GM06990 (cell line): ENCODE data around the gene PTPRU.

ENCODE experiments used
- DNase-seq: peaks from one replicate; pipeline ENCODE4 v3.0.0-alpha.2; 2011; ENCODE audit not compliant: insufficient read length; ENCODE audit errors: extremely low read depth
- H3K27me3 ChIP-seq: replicated peaks from 2 replicates; pipeline ENCODE4 v1.6.0; 2011; ENCODE audit warnings: low read length; ENCODE audit not compliant: control insufficient read depth, insufficient read depth
- H3K36me3 ChIP-seq: 2 replicates; pipeline ENCODE4 v1.5.1; 2011; ENCODE audit warnings: low read length; ENCODE audit not compliant: control insufficient read depth, insufficient read depth
- H3K4me3 ChIP-seq: replicated peaks from 2 replicates; pipeline ENCODE4 v1.5.1; 2011; ENCODE audit warnings: low read depth, mild to moderate bottlenecking, control low read depth, low read length
- TF ChIP-seq, protein P1 (sequence below): IDR thresholded peaks from 2 replicates; pipeline ENCODE4 v1.5.1; 2011; ENCODE audit warnings: low read length, control low read depth, mild to moderate bottlenecking, inconsistent platforms; ENCODE audit not compliant: insufficient read depth, poor library complexity, severe bottlenecking

The PTPRU gene

DNA sequence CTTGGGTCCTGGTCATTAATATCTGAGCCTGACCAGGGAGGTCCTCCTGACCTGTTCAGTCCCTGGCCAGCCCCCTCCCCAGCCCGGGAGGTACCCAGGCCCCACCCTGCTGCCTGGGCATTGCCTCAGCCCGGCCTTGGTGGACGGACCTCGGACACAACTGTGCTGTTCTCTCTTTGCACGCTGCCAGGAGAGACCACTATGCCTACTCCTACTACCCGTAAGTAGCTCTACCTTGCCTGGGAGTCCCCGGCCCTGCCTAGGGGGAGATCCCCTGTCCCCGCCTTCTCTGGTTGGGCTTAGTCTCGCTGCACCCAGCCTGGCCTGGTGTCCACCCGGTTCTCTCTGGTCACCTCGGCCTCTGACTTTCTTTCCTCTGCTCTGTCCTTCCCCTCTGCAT, 53.2 kb downstream of the PTPRU start:
- Histone ChIP-seq H3K27me3 (peaks cover 1% of the 10 kb centered on the region; the same call in 1 of the 2 replicates), H3K4me3 (no peak overlapping the region), H3K36me3 (no peaks in the 10 kb centered on the region)
- TF ChIP-seq, protein P1, sequence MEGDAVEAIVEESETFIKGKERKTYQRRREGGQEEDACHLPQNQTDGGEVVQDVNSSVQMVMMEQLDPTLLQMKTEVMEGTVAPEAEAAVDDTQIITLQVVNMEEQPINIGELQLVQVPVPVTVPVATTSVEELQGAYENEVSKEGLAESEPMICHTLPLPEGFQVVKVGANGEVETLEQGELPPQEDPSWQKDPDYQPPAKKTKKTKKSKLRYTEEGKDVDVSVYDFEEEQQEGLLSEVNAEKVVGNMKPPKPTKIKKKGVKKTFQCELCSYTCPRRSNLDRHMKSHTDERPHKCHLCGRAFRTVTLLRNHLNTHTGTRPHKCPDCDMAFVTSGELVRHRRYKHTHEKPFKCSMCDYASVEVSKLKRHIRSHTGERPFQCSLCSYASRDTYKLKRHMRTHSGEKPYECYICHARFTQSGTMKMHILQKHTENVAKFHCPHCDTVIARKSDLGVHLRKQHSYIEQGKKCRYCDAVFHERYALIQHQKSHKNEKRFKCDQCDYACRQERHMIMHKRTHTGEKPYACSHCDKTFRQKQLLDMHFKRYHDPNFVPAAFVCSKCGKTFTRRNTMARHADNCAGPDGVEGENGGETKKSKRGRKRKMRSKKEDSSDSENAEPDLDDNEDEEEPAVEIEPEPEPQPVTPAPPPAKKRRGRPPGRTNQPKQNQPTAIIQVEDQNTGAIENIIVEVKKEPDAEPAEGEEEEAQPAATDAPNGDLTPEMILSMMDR, result no peak
- DNase-seq, result no peak

DNA sequence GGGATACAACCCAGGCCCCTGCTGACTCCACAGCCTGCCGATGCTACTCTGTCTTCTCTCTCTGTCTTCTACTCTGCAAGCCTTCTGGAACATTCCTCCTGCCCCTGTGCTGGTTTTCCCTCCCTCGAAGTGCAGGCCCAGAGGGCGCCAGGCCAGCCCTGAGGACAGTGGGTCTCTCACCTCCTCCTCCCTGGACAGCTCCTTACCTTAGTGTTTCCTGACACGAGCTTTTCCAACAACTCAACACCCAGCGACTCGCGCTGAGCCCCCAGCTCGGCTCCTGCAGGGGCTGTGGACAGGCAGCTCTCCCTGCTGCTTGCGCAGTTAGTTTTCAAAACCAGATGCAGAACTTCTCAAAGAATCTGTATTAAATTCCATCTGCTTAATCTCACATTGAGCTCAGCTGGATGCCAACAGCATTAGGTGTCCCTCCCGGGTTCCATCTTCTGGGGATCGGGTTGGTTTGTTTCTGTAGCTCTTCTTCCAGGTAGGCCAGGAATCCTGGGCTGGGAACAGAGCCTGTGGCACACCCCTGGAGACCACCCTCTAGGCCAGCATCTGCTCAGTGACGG, 54.2 kb downstream of the PTPRU start:
- no peak for DNase-seq
- H3K27me3 ChIP-seq, result peaks cover 1% of the 10 kb centered on the region; the same call in 1 of the 2 replicates
- no peaks in the 10 kb centered on the region for H3K36me3 ChIP-seq
- H3K4me3 ChIP-seq, result no peak overlapping the region
- TF ChIP-seq, protein P1, result no peak

DNA sequence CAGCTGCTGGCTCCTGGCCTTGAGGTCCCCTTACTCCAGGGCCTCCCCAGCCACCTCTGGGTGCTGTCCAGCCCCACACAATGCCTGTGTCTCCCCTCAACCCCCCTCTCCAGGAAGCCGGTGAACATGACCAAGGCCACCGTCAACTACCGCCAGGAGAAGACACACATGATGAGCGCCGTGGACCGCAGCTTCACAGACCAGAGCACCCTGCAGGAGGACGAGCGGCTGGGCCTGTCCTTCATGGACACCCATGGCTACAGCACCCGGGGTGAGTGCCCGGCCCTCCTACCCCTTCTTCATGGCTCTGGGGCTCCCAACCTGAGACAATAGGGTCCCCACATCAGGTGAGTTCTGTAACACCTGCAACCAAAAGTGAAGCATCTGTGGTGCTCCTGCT, 55.4 kb downstream of the PTPRU start:
- no peak for DNase-seq
- H3K36me3 ChIP-seq, result no peaks in the 10 kb centered on the region
- H3K4me3 ChIP-seq, result no peak overlapping the region
- peaks cover 1% of the 10 kb centered on the region; the same call in 1 of the 2 replicates for H3K27me3 ChIP-seq
- TF ChIP-seq, protein P1, result no peak

DNA sequence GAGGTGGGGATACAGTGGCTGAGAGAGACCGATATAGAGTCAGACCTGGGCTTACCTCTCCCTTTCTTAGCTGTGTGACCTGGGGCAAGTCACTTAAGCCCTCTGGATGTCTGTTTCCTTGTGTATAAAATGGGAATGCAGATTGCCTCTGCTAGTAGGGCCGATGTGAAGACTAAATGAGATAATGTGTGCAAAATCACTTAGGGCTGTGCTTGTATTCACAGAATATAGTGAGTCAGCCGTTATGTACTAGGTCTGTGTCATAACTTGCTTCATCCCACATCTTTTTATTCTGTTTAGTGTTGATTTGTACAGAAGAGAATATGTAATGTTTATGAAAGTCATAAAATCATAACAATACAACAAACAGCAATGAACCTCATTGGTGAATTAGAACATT, 56.0 kb downstream of the PTPRU start:
- no peak overlapping the region for H3K4me3 ChIP-seq
- DNase-seq, result no peak
- TF ChIP-seq, protein P1, result no peak
- peaks cover 1% of the 10 kb centered on the region; the same call in 1 of the 2 replicates for H3K27me3 ChIP-seq
- H3K36me3 ChIP-seq, result no peaks in the 10 kb centered on the region

DNA sequence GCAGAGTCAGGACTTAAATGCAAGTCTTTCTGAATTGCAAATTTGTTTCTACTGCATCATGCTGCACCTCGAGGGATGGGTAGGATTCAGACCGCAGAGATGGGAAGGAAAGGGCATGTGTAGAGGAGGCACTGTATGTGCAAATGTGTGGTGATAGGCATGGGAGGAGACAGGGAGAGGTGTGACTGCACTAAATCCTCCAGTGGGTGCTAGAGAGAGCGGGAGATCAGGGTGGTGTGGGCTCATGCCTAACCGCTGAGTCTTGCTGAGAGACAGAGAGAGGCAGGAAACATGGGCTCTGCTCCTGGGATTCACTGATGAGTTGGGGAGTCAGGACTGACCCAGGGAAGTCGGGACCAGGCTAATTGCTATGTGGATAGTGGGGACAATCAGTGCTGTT, 61.1 kb downstream of the PTPRU start:
- no peaks in the 10 kb centered on the region for H3K27me3 ChIP-seq
- DNase-seq, result no peak
- TF ChIP-seq, protein P1, result no peak
- no peak overlapping the region for H3K4me3 ChIP-seq
- no peaks in the 10 kb centered on the region for H3K36me3 ChIP-seq

DNA sequence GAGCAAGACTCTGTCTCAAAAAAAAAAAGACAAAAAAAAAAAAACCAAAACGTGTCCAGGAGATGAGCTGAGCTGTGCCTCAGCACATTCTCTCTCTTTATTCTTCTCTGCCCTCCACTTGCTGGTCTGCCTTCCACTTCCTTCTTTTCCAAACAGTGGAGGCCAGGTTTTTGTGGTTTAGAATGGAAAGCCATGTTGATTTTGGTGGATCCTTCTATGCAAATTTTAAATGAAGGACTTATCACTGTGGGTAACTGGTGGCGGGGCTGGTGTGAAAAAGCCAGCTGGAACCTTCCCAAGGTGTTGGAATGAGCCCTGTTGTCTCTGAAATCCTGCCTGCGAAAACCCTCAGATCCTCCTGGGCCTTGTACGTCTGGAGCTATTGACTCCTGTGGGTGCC, 61.9 kb downstream of the PTPRU start:
- no peaks in the 10 kb centered on the region for H3K27me3 ChIP-seq
- no peak for DNase-seq
- no peak overlapping the region for H3K4me3 ChIP-seq
- H3K36me3 ChIP-seq, result no peaks in the 10 kb centered on the region
- TF ChIP-seq, protein P1, result no peak
